ENCODE measurements around the gene FAM72B.
"Not testable (repeated sequence)": the region's sequence is repeated elsewhere in the genome, so short reads cannot be mapped to it uniquely, and the experiment has no call there.

The FAM72B gene

GRCh38 chr1:121200232-121200631 lies 16.1 kb upstream of the FAM72B start:
- DNase-seq (ENCODE audit: low spot score) = not testable (repeated sequence)

- not testable (repeated sequence) for DNase-seq (ENCODE audit: low spot score)
These were observed 15.6 kb upstream of the FAM72B start for GRCh38 chr1:121199763-121200162.

DNA sequence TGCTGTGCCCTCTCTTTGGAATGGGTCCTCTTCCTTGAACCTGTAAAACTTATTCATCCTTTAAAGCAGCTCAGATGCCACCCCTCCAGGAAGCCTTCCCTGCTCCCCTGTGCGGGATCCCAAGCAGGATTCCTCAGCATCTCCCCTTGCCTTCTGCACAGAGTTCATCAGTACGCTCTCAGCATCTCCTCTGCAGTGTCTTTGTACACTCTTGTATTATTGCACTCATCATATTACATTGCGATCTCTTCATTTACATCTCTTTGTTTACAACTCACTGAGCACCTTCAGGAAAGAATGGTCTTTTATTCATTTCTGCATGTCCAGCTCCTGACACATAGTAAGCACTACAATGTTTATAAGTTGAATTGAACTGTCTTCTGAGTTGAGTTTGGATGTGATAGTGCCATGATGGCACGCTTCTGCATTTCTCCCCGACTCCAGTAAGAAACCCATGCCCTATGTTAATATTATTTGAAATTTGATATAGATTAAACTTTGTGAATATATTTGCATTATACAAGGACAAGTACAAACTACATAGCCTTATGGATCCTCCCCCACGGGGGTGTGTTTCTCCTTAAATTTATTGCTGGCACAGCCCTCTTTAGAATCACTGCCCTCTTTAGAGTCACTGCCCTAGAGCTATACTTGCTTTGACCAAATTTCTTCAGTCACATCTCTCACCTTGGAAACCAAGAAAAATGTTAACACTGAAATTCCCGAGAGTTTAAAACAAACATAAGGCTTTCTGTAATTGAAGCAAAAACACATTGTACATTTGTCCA lies 13.1 kb upstream of the FAM72B start:
- not testable (repeated sequence) for DNase-seq (ENCODE audit: low spot score)

DNA sequence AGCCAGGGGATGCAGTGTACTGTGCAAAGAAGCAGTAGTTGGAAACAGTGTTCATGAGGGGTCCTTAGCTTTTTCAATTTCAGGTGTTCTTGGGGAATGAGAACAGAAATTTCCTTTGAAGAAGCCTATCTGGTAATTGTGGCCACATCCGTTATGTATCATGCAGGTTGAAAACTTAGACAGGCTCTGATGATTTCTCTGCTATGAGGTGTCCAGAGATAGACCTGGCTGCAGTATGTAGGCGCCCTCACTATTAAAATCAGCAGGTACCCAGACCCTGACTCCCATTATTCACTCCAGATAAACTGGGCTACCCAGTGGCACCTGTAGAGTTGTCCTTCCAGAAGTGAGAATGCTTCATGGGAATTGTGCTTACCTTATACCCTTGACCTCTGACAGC lies 8.4 kb upstream of the FAM72B start:
- DNase-seq (ENCODE audit: low spot score) = not testable (repeated sequence)

GRCh38 chr1:121187914-121188313 lies 3.8 kb upstream of the FAM72B start:
- not testable (repeated sequence) for DNase-seq (ENCODE audit: low spot score)

DNA sequence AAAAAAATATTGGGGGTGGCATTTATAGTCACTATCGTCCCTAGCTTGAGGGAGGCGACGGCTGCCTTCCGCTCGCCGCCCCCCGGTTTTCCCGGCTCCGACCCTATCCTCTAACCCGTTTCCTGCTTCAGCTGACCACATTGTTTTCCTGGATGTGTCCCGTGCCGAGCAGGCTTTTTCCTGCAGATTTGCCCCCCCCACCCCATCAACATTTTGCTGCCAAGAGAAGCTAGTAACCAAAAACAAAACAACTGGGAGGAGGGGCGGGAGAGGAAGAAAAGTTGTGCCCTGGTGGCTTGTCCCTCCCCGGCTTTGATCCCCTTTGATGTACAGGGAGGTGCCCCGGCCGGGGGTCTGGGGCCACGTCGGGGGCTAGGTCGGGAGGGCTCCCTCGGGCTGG lies 2.1 kb upstream of the FAM72B start:
- DNase-seq (ENCODE audit: low spot score) = not testable (repeated sequence)

- DNase-seq (ENCODE audit: low spot score) = not testable (repeated sequence)
These were observed 1.1 kb upstream of the FAM72B start for GRCh38 chr1:121185140-121185708.

DNA sequence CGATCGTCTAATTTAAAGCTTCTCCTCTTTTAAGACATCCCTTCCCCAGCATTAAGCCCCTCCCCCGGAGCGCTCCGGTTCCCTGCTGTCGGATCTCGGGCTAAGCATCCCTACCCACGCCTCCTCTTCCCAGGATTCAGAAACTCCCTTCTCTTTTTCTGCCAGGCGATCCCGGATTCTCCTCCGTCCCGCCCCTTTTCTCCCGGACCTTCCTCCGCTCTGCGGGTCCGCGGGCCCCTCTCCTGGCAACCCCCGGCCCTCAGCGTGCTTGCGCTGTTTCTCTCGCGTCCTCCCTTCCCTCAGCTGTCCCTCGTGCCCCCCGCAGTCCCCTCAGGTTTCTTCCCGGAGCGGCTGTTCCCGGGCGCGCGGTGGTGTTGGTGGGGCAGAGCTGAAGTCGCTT lies 273 bp downstream of the FAM72B start:
- DNase-seq (ENCODE audit: low spot score) = not testable (repeated sequence)

GRCh38 chr1:121178197-121178596 lies 5.9 kb downstream of the FAM72B start:
- not testable (repeated sequence) for DNase-seq (ENCODE audit: low spot score)

GRCh38 chr1:121176649-121177048 lies 7.5 kb downstream of the FAM72B start:
- not testable (repeated sequence) for DNase-seq (ENCODE audit: low spot score)

- DNase-seq (ENCODE audit: low spot score) = not testable (repeated sequence)
These were observed 15.9 kb downstream of the FAM72B start for GRCh38 chr1:121168152-121168668.

GRCh38 chr1:121167225-121167738 lies 16.9 kb downstream of the FAM72B start:
- DNase-seq (ENCODE audit: low spot score) = not testable (repeated sequence)

- not testable (repeated sequence) for DNase-seq (ENCODE audit: low spot score)
These were observed 18.8 kb downstream of the FAM72B start for GRCh38 chr1:121165296-121165695.

DNA sequence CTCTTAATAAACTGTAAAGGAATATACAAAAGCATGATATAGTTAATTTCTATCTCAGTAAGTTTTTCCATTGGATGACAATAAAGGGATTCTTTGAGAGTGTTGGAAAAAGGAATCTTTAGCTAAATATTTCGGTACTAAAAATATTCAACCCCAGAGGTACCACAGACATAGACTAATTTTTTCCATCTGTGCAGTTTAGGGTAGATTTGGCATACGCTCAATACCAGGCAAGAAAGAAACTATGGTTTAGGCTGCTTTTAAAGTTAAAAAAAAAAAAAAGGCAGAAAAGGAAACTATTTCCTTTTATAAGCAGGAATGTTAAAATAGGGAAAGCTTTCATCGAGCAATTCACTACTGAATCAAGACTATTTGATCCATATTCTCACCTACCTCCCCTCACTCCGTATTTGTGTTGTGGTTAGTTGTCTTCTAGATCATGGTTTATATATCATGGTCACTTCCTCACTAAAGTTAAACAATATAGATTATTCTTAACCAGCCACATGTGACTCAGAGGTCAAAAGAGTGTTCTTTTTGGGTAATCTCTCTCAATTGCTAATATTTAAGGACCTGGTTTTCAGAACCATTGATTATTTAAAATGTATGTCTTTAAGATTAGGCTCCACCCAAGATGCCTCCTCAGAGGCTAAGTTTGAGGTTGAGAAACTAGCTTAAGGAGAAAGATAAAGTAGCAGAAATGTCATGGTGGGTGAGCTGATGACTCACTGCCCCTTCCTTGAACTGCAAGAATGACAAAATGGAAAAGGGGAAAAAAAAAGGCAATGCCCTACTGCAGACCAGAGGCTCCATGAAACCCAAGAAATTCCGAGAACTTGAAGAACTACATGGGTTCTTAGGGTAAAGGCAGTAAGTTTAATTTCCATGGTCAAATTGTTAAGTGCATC lies 20.0 kb downstream of the FAM72B start:
- not testable (repeated sequence) for DNase-seq (ENCODE audit: low spot score)

GRCh38 chr1:121161199-121161901 lies 22.8 kb downstream of the FAM72B start:
- not testable (repeated sequence) for DNase-seq (ENCODE audit: low spot score)

GRCh38 chr1:121160118-121160517 lies 24.0 kb downstream of the FAM72B start:
- DNase-seq (ENCODE audit: low spot score) = not testable (repeated sequence)

GRCh38 chr1:121157609-121158008 lies 26.5 kb downstream of the FAM72B start:
- not testable (repeated sequence) for DNase-seq (ENCODE audit: low spot score)

DNA sequence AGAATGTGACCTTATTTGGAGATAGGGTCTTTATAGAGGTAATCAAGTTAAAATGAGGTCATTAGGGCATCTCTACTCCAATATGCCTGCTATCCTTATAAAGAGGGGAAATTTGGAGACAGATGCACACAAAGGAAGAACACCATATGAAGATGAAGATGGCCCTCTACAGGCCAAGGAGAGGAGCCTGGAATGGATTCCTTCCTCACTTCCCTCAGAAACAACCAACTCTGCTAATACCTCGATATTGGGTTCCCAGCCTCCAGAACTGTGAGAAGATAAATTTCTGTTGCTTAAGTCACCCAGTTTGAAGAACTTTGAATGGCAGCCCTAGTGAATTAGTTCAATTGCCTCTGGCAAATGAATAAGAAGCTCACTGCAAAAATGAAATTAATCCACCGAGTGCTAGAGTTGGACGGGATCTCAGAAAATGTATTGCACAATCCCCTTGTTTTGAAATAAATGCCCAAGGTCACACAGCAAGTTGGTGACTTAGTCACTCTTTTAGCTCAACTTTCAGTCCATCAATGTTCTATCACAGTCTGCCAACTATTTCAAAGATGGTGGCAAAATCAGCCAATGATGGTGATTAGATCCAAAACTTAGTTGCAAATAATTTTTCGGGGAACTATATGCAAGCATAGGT lies 27.1 kb downstream of the FAM72B start:
- DNase-seq (ENCODE audit: low spot score) = not testable (repeated sequence)

- not testable (repeated sequence) for DNase-seq (ENCODE audit: low spot score)
These were observed 28.3 kb downstream of the FAM72B start for GRCh38 chr1:121155671-121156358.

DNA sequence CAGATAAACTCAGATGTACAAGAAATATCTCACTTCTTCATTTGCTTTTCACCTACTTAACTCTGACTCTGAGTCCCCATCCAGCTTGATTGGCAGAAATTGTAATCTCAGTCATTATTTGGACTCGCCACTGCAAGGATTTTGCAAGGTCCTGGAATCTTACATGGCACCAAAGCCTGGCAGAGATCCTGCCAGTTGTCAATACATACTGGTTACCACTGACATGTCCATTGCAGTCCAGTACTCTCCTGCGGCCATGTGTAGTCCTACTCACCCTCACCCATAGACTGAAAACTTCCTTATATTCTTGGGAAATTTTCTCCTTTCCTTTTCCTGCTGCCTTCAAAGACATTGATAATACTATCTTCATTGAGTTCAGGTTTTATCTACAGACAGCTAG lies 29.3 kb downstream of the FAM72B start:
- not testable (repeated sequence) for DNase-seq (ENCODE audit: low spot score)

Data from AG08396 (cell line).